DOHH2 (cell line): ENCODE results near the gene GOLGA5.

Experiments used
- EZH2phosphoT487 ChIP-seq: fragments of 200-600 bp; sonication (generic); IDR thresholded peaks from 2 replicates; pipeline ENCODE4 v1.6.1; 2017; ENCODE audit warnings: borderline replicate concordance, mild to moderate bottlenecking, antibody characterized with exemption, low read length, moderate library complexity, mixed read lengths
- TF ChIP-seq, protein P1 (sequence below): fragments of 200-600 bp; sonication (generic); IDR thresholded peaks from one replicate; pipeline ENCODE4 v1.5.1; 2014; ENCODE audit warnings: antibody characterized with exemption, mild to moderate bottlenecking, low read depth, low read length; ENCODE audit not compliant: poor library complexity, severe bottlenecking

DNA sequence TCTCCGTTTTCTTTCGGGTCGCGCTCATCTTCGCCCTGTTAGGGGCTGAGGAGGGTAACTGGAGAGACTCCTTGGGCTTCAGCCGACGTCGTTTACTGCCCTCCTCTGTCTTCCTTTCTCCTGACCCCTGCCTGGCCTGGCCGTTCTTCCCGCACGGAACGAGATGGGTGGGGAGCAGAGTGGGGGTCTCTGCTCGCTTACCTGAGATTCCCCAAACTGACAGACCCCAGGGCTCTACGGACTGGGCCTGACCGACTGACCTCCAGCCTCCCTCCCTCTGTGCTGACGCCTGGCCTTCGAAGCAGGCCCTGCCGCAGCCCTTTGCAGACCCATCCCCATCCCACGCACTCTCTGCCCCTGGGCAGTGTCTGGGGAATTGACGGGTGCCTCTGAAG lies 439 bp downstream of the GOLGA5 start:
- TF ChIP-seq, protein P1, sequence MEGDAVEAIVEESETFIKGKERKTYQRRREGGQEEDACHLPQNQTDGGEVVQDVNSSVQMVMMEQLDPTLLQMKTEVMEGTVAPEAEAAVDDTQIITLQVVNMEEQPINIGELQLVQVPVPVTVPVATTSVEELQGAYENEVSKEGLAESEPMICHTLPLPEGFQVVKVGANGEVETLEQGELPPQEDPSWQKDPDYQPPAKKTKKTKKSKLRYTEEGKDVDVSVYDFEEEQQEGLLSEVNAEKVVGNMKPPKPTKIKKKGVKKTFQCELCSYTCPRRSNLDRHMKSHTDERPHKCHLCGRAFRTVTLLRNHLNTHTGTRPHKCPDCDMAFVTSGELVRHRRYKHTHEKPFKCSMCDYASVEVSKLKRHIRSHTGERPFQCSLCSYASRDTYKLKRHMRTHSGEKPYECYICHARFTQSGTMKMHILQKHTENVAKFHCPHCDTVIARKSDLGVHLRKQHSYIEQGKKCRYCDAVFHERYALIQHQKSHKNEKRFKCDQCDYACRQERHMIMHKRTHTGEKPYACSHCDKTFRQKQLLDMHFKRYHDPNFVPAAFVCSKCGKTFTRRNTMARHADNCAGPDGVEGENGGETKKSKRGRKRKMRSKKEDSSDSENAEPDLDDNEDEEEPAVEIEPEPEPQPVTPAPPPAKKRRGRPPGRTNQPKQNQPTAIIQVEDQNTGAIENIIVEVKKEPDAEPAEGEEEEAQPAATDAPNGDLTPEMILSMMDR, result no peak
- no peak for TF ChIP-seq EZH2phosphoT487
